Measurements from ENCODE around the gene TTC23.
A peak's percentile ranks its signal among the peaks of the same experiment; 100 is the strongest.

TTC23 gene

DNA sequence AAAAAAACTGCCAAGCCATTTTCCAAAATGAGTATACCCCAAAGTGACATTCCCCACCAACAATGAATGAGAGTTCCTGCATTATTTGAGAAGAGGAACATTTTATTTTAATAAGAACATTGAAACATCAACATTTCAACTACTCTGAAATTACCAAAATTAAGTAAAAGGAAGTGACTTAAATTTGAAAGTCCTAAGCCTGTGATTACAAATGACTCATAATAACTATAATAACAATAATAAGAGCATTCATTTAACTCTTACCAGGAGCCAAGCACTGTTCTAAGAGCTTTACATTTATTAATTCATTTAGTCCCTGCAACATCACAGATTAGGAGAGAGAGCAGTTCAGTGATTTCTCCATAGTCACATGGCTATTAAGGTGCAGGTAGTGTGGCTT is 34.3 kb upstream of the TTC23 start:
- no peak for DNase-seq
- Histone ChIP-seq H3K36me3 (ENCODE audit: control insufficient read depth in 1 of 2, insufficient read depth in 2 of 2, low read depth in 1 of 2, low read length in 2 of 2) (peaks cover 0 to 8% of the 10 kb centered on the region in 2 experiments), H3K4me2 (ENCODE audit: low read length, poor library complexity, severe bottlenecking) (no peak overlapping the region), H4K8ac (ENCODE audit: low read length) (no peak overlapping the region), H4K91ac (ENCODE audit: low read length) (no peak overlapping the region), H3K14ac (ENCODE audit: low read length in 2 of 2) (no peak overlapping the region), H3K18ac (ENCODE audit: low read depth in 1 of 2, low read length in 2 of 2) (no peak overlapping the region), H3K79me1 (replicated peaks; ENCODE audit: low read length, poor library complexity, severe bottlenecking) (peaks cover 8% of the 10 kb centered on the region), H3K27ac (ENCODE audit: low read length, poor library complexity, severe bottlenecking) (no peak overlapping the region), H3K4me3 (ENCODE audit: insufficient read depth in 1 of 2, low read depth in 1 of 2, low read length in 2 of 2) (no peak overlapping the region), H2BK15ac (ENCODE audit: low read depth, poor library complexity, severe bottlenecking) (no peak overlapping the region), H3K9ac (ENCODE audit: low read length) (peak overlapping the region; percentile 26), H3K4me1 (ENCODE audit: control insufficient read depth, insufficient read depth, low read depth, low read length) (no peaks in the 10 kb centered on the region), H2BK12ac (ENCODE audit: low read length in 2 of 2) (no peak overlapping the region), H3K23ac (ENCODE audit: low read length in 2 of 2) (no peak overlapping the region), H3K4ac (ENCODE audit: low read depth in 1 of 2, low read length in 2 of 2) (no peak overlapping the region), H3K27me3 (ENCODE audit: control insufficient read depth in 1 of 2, insufficient read depth in 1 of 2, low read length in 2 of 2) (no peaks in the 10 kb centered on the region), H2AFZ (ENCODE audit: low read depth, low read length) (no peak overlapping the region), H2BK120ac (ENCODE audit: low read depth, low read length) (no peak overlapping the region), H2BK5ac (ENCODE audit: low read depth, low read length, poor library complexity, severe bottlenecking) (no peak overlapping the region), H3K9me3 (ENCODE audit: control insufficient read depth, low read length) (no peaks in the 10 kb centered on the region), H2AK5ac (ENCODE audit: low read length, severe bottlenecking) (no peak overlapping the region)

DNA sequence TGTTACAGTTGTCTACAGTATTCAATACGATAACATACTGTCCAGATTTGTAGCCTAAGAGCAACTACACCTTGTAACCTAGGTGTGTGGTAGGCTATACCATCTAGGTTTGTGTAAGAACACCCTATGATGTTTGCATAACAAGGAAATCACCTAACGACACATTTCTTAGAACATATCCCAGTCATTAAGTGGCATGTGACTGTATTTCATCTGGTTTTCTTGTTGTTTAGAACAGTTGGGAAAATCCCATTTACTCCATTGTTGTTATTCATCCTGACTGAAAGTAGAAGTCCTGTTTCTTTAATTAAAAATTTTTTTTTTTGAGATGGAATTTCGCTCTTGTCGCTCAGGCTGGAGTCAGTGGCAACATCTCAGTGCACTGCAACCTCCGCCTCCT is 33.2 kb upstream of the TTC23 start:
- no peak overlapping the region for H3K9ac ChIP-seq (ENCODE audit: low read length)
- no peaks in the 10 kb centered on the region for H3K27me3 ChIP-seq (ENCODE audit: control insufficient read depth in 1 of 2, insufficient read depth in 1 of 2, low read length in 2 of 2)
- H3K27ac ChIP-seq (ENCODE audit: low read length, poor library complexity, severe bottlenecking) = no peak overlapping the region
- no peak overlapping the region for H2AK5ac ChIP-seq (ENCODE audit: low read length, severe bottlenecking)
- H2BK120ac ChIP-seq (ENCODE audit: low read depth, low read length) = no peak overlapping the region
- H3K18ac ChIP-seq (ENCODE audit: low read depth in 1 of 2, low read length in 2 of 2) = no peak overlapping the region
- H3K4me2 ChIP-seq (ENCODE audit: low read length, poor library complexity, severe bottlenecking) = no peak overlapping the region
- no peaks in the 10 kb centered on the region for H3K4me1 ChIP-seq (ENCODE audit: control insufficient read depth, insufficient read depth, low read depth, low read length)
- no peak overlapping the region for H3K4ac ChIP-seq (ENCODE audit: low read depth in 1 of 2, low read length in 2 of 2)
- no peaks in the 10 kb centered on the region for H3K9me3 ChIP-seq (ENCODE audit: control insufficient read depth, low read length)
- H4K91ac ChIP-seq (ENCODE audit: low read length) = no peak overlapping the region
- no peak for DNase-seq
- no peak overlapping the region for H2BK5ac ChIP-seq (ENCODE audit: low read depth, low read length, poor library complexity, severe bottlenecking)
- WGBS = 100% methylated on average over 3 of the region's 5 CpGs
- H3K4me3 ChIP-seq (ENCODE audit: insufficient read depth in 1 of 2, low read depth in 1 of 2, low read length in 2 of 2) = no peak overlapping the region
- H3K79me1 ChIP-seq (replicated peaks; ENCODE audit: low read length, poor library complexity, severe bottlenecking) = peaks cover 9% of the 10 kb centered on the region
- H3K14ac ChIP-seq (ENCODE audit: low read length in 2 of 2) = no peak overlapping the region
- H2BK15ac ChIP-seq (ENCODE audit: low read depth, poor library complexity, severe bottlenecking) = no peak overlapping the region
- peaks cover 0 to 6% of the 10 kb centered on the region in 2 experiments for H3K36me3 ChIP-seq (ENCODE audit: control insufficient read depth in 1 of 2, insufficient read depth in 2 of 2, low read depth in 1 of 2, low read length in 2 of 2)
- H3K23ac ChIP-seq (ENCODE audit: low read length in 2 of 2) = no peak overlapping the region
- H2BK12ac ChIP-seq (ENCODE audit: low read length in 2 of 2) = no peak overlapping the region
- no peak overlapping the region for H4K8ac ChIP-seq (ENCODE audit: low read length)
- no peak overlapping the region for H2AFZ ChIP-seq (ENCODE audit: low read depth, low read length)

DNA sequence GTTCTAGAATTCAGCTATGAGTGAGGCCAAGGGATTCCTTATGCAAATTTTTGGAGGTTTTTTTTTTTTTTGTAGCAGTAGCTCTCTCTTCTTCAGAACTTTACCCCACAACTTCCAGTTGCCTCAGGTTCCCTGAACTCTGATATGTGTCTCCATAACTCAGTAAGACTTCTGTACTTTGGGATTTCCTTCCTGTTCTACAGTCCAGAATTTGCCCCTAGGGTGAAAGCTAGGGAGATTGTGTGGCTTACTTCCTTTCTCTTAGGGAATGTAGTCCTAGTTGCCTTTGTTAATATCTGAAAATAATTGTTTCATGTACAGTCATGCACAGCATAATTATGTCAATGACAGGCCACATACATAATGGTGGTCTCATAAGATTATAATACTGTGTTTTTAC is 32.7 kb upstream of the TTC23 start:
- Histone ChIP-seq H3K4me2 (ENCODE audit: low read length, poor library complexity, severe bottlenecking) (no peak overlapping the region), H3K9ac (ENCODE audit: low read length) (no peak overlapping the region)
- DNase-seq = no peak

DNA sequence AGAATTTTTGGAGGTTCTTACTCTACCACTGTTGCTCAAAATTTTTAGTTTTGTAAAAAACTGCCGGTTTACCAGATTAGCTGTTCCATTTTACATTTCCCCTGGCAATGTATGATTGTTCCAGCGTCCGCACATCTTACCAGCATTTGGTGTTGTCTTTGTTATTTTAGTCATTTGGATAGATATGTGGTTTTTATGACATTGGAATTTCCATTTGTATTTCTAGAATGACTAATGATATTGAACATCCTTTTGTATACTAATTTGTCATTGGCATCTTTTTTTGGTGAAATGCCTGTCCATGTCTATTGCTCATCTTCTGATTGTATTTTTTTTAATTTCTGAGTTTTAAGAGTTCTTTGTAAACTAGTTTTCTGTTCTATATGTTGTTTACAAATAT is 30.4 kb upstream of the TTC23 start:
- no peak for DNase-seq
- no peak overlapping the region for H2AK5ac ChIP-seq (ENCODE audit: low read length, severe bottlenecking)
- no peak overlapping the region for H4K8ac ChIP-seq (ENCODE audit: low read length)
- no peak overlapping the region for H4K91ac ChIP-seq (ENCODE audit: low read length)
- H3K27ac ChIP-seq (ENCODE audit: low read length, poor library complexity, severe bottlenecking) = no peak overlapping the region
- H2BK15ac ChIP-seq (ENCODE audit: low read depth, poor library complexity, severe bottlenecking) = no peak overlapping the region
- H3K4me2 ChIP-seq (ENCODE audit: low read length, poor library complexity, severe bottlenecking) = no peak overlapping the region
- H3K9me3 ChIP-seq (ENCODE audit: control insufficient read depth, low read length) = no peaks in the 10 kb centered on the region
- H3K9ac ChIP-seq (ENCODE audit: low read length) = no peak overlapping the region
- no peaks in the 10 kb centered on the region for H3K27me3 ChIP-seq (ENCODE audit: control insufficient read depth in 1 of 2, insufficient read depth in 1 of 2, low read length in 2 of 2)
- H3K36me3 ChIP-seq (ENCODE audit: control insufficient read depth in 1 of 2, insufficient read depth in 2 of 2, low read depth in 1 of 2, low read length in 2 of 2) = peaks cover 0 to 6% of the 10 kb centered on the region in 2 experiments
- H3K14ac ChIP-seq (ENCODE audit: low read length in 2 of 2) = no peak overlapping the region
- H2BK12ac ChIP-seq (ENCODE audit: low read length in 2 of 2) = no peak overlapping the region
- H3K4me1 ChIP-seq (ENCODE audit: control insufficient read depth, insufficient read depth, low read depth, low read length) = no peaks in the 10 kb centered on the region
- H3K4me3 ChIP-seq (ENCODE audit: insufficient read depth in 1 of 2, low read depth in 1 of 2, low read length in 2 of 2) = no peak overlapping the region
- H3K79me1 ChIP-seq (replicated peaks; ENCODE audit: low read length, poor library complexity, severe bottlenecking) = peaks cover 13% of the 10 kb centered on the region
- no peak overlapping the region for H3K4ac ChIP-seq (ENCODE audit: low read depth in 1 of 2, low read length in 2 of 2)
- no peak overlapping the region for H3K23ac ChIP-seq (ENCODE audit: low read length in 2 of 2)
- WGBS = 80% methylated on average over 3 of the region's 3 CpGs
- no peak overlapping the region for H2AFZ ChIP-seq (ENCODE audit: low read depth, low read length)
- H2BK5ac ChIP-seq (ENCODE audit: low read depth, low read length, poor library complexity, severe bottlenecking) = no peak overlapping the region
- H3K18ac ChIP-seq (ENCODE audit: low read depth in 1 of 2, low read length in 2 of 2) = no peak overlapping the region
- no peak overlapping the region for H2BK120ac ChIP-seq (ENCODE audit: low read depth, low read length)

More for the DNA sequence above, 32.7 kb upstream of the TTC23 start:
- Histone ChIP-seq H3K4me3 (ENCODE audit: insufficient read depth in 1 of 2, low read depth in 1 of 2, low read length in 2 of 2) (no peak overlapping the region), H2AK5ac (ENCODE audit: low read length, severe bottlenecking) (no peak overlapping the region), H3K9me3 (ENCODE audit: control insufficient read depth, low read length) (no peaks in the 10 kb centered on the region), H3K23ac (ENCODE audit: low read length in 2 of 2) (no peak overlapping the region), H2BK12ac (ENCODE audit: low read length in 2 of 2) (no peak overlapping the region), H3K27me3 (ENCODE audit: control insufficient read depth in 1 of 2, insufficient read depth in 1 of 2, low read length in 2 of 2) (no peaks in the 10 kb centered on the region), H2BK5ac (ENCODE audit: low read depth, low read length, poor library complexity, severe bottlenecking) (no peak overlapping the region), H2BK15ac (ENCODE audit: low read depth, poor library complexity, severe bottlenecking) (no peak overlapping the region), H2BK120ac (ENCODE audit: low read depth, low read length) (no peak overlapping the region), H3K79me1 (replicated peaks; ENCODE audit: low read length, poor library complexity, severe bottlenecking) (peaks cover 9% of the 10 kb centered on the region), H3K14ac (ENCODE audit: low read length in 2 of 2) (no peak overlapping the region), H4K8ac (ENCODE audit: low read length) (no peak overlapping the region), H3K36me3 (ENCODE audit: control insufficient read depth in 1 of 2, insufficient read depth in 2 of 2, low read depth in 1 of 2, low read length in 2 of 2) (peaks cover 0 to 6% of the 10 kb centered on the region in 2 experiments), H3K4me1 (ENCODE audit: control insufficient read depth, insufficient read depth, low read depth, low read length) (no peaks in the 10 kb centered on the region), H3K18ac (ENCODE audit: low read depth in 1 of 2, low read length in 2 of 2) (no peak overlapping the region), H3K4ac (ENCODE audit: low read depth in 1 of 2, low read length in 2 of 2) (no peak overlapping the region), H2AFZ (ENCODE audit: low read depth, low read length) (no peak overlapping the region), H4K91ac (ENCODE audit: low read length) (no peak overlapping the region), H3K27ac (ENCODE audit: low read length, poor library complexity, severe bottlenecking) (no peak overlapping the region)
